ENCODE measurements around the gene ZNF566.

The ZNF566 gene

GRCh38 chr19:36417752-36418286 is 71.5 kb downstream of the ZNF566 start:
- peaks cover 45% of the 10 kb centered on the region for H3K27me3 ChIP-seq
- peak overlapping the region; percentile 69 to 72 for H3K4me3 ChIP-seq (ENCODE audit: low read depth in 1 of 2, low read length in 1 of 2)
- TF ChIP-seq CTCF (IDR thresholded peaks at IDR 0.05): no peak
- peaks cover 12 to 15% of the 10 kb centered on the region in 2 experiments for H3K4me1 ChIP-seq (ENCODE audit: control insufficient read depth in 1 of 2, insufficient read depth in 1 of 2, low read depth in 1 of 2, low read length in 1 of 2)
- peaks cover 12% of the 10 kb centered on the region for H3K9me3 ChIP-seq
- no peak overlapping the region for H3K27ac ChIP-seq
- H3K36me3 ChIP-seq: no peaks in the 10 kb centered on the region

- Histone ChIP-seq H3K27me3 (no peaks in the 10 kb centered on the region), H3K4me1 (ENCODE audit: control insufficient read depth in 1 of 2, insufficient read depth in 1 of 2, low read depth in 1 of 2, low read length in 1 of 2) (no peaks in the 10 kb centered on the region), H3K27ac (no peak overlapping the region), H3K4me3 (ENCODE audit: low read depth in 1 of 2, low read length in 1 of 2) (no peak overlapping the region), H3K36me3 (no peaks in the 10 kb centered on the region), H3K9me3 (peaks cover 8% of the 10 kb centered on the region)
- no peak for TF ChIP-seq CTCF (IDR thresholded peaks at IDR 0.05)
Measured at GRCh38 chr19:36409841-36410240, 79.5 kb downstream of the ZNF566 start.

GRCh38 chr19:36408101-36408500 is 81.3 kb downstream of the ZNF566 start:
- no peak overlapping the region for H3K4me3 ChIP-seq (ENCODE audit: low read depth in 1 of 2, low read length in 1 of 2)
- TF ChIP-seq CTCF (IDR thresholded peaks at IDR 0.05): no peak
- H3K36me3 ChIP-seq: peaks cover 10% of the 10 kb centered on the region
- H3K27ac ChIP-seq: no peak overlapping the region
- no peaks in the 10 kb centered on the region for H3K27me3 ChIP-seq
- no peaks in the 10 kb centered on the region for H3K4me1 ChIP-seq (ENCODE audit: control insufficient read depth in 1 of 2, insufficient read depth in 1 of 2, low read depth in 1 of 2, low read length in 1 of 2)
- H3K9me3 ChIP-seq: peaks cover 8% of the 10 kb centered on the region

- no peak for TF ChIP-seq CTCF (IDR thresholded peaks at IDR 0.05)
- H3K27me3 ChIP-seq: no peaks in the 10 kb centered on the region
- no peak overlapping the region for H3K27ac ChIP-seq
- H3K4me1 ChIP-seq (ENCODE audit: control insufficient read depth in 1 of 2, insufficient read depth in 1 of 2, low read depth in 1 of 2, low read length in 1 of 2): no peaks in the 10 kb centered on the region
- peaks cover 8% of the 10 kb centered on the region for H3K9me3 ChIP-seq
- peaks cover 10% of the 10 kb centered on the region for H3K36me3 ChIP-seq
- H3K4me3 ChIP-seq (ENCODE audit: low read depth in 1 of 2, low read length in 1 of 2): no peak overlapping the region
Measured at GRCh38 chr19:36404498-36404897, 84.9 kb downstream of the ZNF566 start.

- Histone ChIP-seq H3K36me3 (peaks cover 10% of the 10 kb centered on the region), H3K9me3 (peaks cover 7% of the 10 kb centered on the region), H3K27ac (no peak overlapping the region), H3K4me3 (ENCODE audit: low read depth in 1 of 2, low read length in 1 of 2) (no peak overlapping the region), H3K4me1 (ENCODE audit: control insufficient read depth in 1 of 2, insufficient read depth in 1 of 2, low read depth in 1 of 2, low read length in 1 of 2) (no peaks in the 10 kb centered on the region), H3K27me3 (no peaks in the 10 kb centered on the region)
- TF ChIP-seq CTCF (IDR thresholded peaks at IDR 0.05): no peak
Measured at GRCh38 chr19:36401475-36401874, 87.9 kb downstream of the ZNF566 start.

GRCh38 chr19:36398571-36398970 is 90.8 kb downstream of the ZNF566 start:
- Histone ChIP-seq H3K27me3 (no peaks in the 10 kb centered on the region), H3K36me3 (no peaks in the 10 kb centered on the region), H3K4me3 (ENCODE audit: low read depth in 1 of 2, low read length in 1 of 2) (no peak overlapping the region), H3K27ac (no peak overlapping the region), H3K4me1 (ENCODE audit: control insufficient read depth in 1 of 2, insufficient read depth in 1 of 2, low read depth in 1 of 2, low read length in 1 of 2) (no peaks in the 10 kb centered on the region), H3K9me3 (peaks cover 7% of the 10 kb centered on the region)
- TF ChIP-seq CTCF (IDR thresholded peaks at IDR 0.05): no peak

Data from neutrophil (primary cell).